ENCODE data around the gene TENM3. TPM values are rescaled to one million over a fixed set of nuclear protein-coding genes. Genes with fewer than 3 reads are reported as not detected.
A peak's percentile ranks its signal among the peaks of the same experiment; 100 is the strongest.

TENM3 gene
- total RNA-seq, 4 donors from 2014 or later = 0.64 to 5.5 (median 2.1) TPM

- TF ChIP-seq CTCF (IDR thresholded peaks at IDR 0.05) = no peak
- no peak for TF ChIP-seq POLR2A (IDR thresholded peaks at IDR 0.05)
- Histone ChIP-seq H3K27ac (no peak overlapping the region), H3K27me3 (no peaks in the 10 kb centered on the region), H3K4me3 (no peak overlapping the region), H3K9me3 (no peaks in the 10 kb centered on the region), H3K4me1 (peaks cover 3 to 11% (median 9%) of the 10 kb centered on the region in 3 donors), H3K36me3 (no peaks in the 10 kb centered on the region)
- 69 to 82% methylated on average over 6 of the region's 6 CpGs for WGBS, 2 donors
- intact Hi-C loops (cut with DNase I) = no loop called here
- no peak for DNase-seq
Observed at GRCh38 chr4:182803235-182803634, 560.0 kb downstream of the TENM3 start.

- H3K9me3 ChIP-seq = peaks cover 0 to 6% (median 0%) of the 10 kb centered on the region in 3 donors
- TF ChIP-seq CTCF (IDR thresholded peaks at IDR 0.05) = no peak
- no peak for TF ChIP-seq POLR2A (IDR thresholded peaks at IDR 0.05)
- intact Hi-C loops (cut with DNase I) = no loop called here
- H3K27ac ChIP-seq = no peak overlapping the region
- no peak for DNase-seq
- H3K4me1 ChIP-seq = peaks cover 3 to 11% (median 9%) of the 10 kb centered on the region in 3 donors
- H3K4me3 ChIP-seq = no peak overlapping the region
- 75 to 86% methylated on average over 2 to 8 of the region's 8 CpGs for WGBS, 2 donors
- H3K27me3 ChIP-seq = no peaks in the 10 kb centered on the region
- no peaks in the 10 kb centered on the region for H3K36me3 ChIP-seq
Observed at GRCh38 chr4:182804131-182804530, 560.9 kb downstream of the TENM3 start.

GRCh38 chr4:182805321-182805720, 562.1 kb downstream of the TENM3 start:
- Histone ChIP-seq H3K4me1 (peaks cover 3 to 11% (median 9%) of the 10 kb centered on the region in 3 donors), H3K27me3 (no peaks in the 10 kb centered on the region), H3K9me3 (peaks cover 0 to 18% (median 0%) of the 10 kb centered on the region in 3 donors), H3K27ac (no peak overlapping the region), H3K4me3 (no peak overlapping the region), H3K36me3 (no peaks in the 10 kb centered on the region)
- no peak for TF ChIP-seq POLR2A (IDR thresholded peaks at IDR 0.05)
- TF ChIP-seq CTCF (IDR thresholded peaks at IDR 0.05) = no peak
- intact Hi-C loops (cut with DNase I) = no loop called here
- 74 to 76% methylated on average over 7 to 9 of the region's 9 CpGs for WGBS, 2 donors
- no peak for DNase-seq

GRCh38 chr4:182805750-182806149, 562.5 kb downstream of the TENM3 start:
- WGBS, 2 donors = 63 to 67% methylated on average over 13 of the region's 13 CpGs
- H3K4me1 ChIP-seq = peaks cover 3 to 11% (median 9%) of the 10 kb centered on the region in 3 donors
- peaks cover 0 to 21% (median 0%) of the 10 kb centered on the region in 3 donors for H3K9me3 ChIP-seq
- no peaks in the 10 kb centered on the region for H3K27me3 ChIP-seq
- intact Hi-C loops (cut with DNase I) = no loop called here
- no peak for DNase-seq
- H3K27ac ChIP-seq = no peak overlapping the region
- no peaks in the 10 kb centered on the region for H3K36me3 ChIP-seq
- TF ChIP-seq POLR2A (IDR thresholded peaks at IDR 0.05) (no peak), CTCF (IDR thresholded peaks at IDR 0.05) (no peak)
- no peak overlapping the region for H3K4me3 ChIP-seq

GRCh38 chr4:182806259-182807252, 563.4 kb downstream of the TENM3 start:
- TF ChIP-seq CTCF (IDR thresholded peaks at IDR 0.05) (peak; percentile 61 to 87 (median 76)), POLR2A (IDR thresholded peaks at IDR 0.05) (no peak)
- no peak for DNase-seq
- Histone ChIP-seq H3K4me1 (peaks cover 3 to 11% (median 9%) of the 10 kb centered on the region in 3 donors), H3K9me3 (peaks cover 0 to 29% (median 0%) of the 10 kb centered on the region in 3 donors), H3K27me3 (no peaks in the 10 kb centered on the region), H3K36me3 (no peaks in the 10 kb centered on the region), H3K4me3 (peak overlapping the region; percentile 19 to 66 (median 49)), H3K27ac (peak overlapping the region in 1 of 4 donors; percentile 58)
- intact Hi-C loops (cut with DNase I) = no loop called here
- 18 to 19% methylated on average over 44 to 48 of the region's 68 CpGs for WGBS, 2 donors

Measured in esophagus squamous epithelium (tissue), 5 donors.